GM19023 (cell line): ENCODE measurements around the gene PIGS.
"Not testable (repeated sequence)": the region's sequence is repeated elsewhere in the genome, so short reads cannot be mapped to it uniquely, and the experiment has no call there.

Experiments used
- ATAC-seq: cut with Tn5 transposase; IDR thresholded peaks from one replicate; pipeline ENCODE4 v1.9.1; 2021; ENCODE audit warnings: mild to moderate bottlenecking, moderate library complexity; ENCODE audit not compliant: unreplicated experiment

Gene PIGS

GRCh38 chr17:28571361-28572122 lies at the start of gene PIGS:
Gene PIGS (minus strand): TSS chr17:28571524. CDS start chr17:28571496, 28 bp downstream.
- ATAC-seq, result peak; percentile 89

DNA sequence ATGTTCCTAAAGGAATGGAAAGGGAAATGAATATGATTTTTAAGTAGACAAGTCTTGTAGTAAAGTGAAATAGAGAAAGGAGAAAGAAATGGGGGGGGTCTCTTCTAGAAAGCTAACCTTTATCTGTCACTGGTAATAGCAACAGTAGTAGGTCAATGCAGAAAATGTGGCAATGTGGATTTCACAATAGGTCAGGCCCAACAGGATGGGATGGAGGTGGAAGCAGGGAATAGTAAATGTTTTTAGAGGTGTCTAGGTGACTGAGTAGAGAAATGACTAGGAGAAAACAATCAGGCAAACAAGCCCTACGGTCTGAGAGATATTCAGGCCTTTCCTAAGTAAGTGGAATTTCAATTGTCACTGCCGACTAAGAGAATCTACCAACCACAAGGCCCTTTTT lies 48.7 kb upstream of the PIGS start:
- ATAC-seq, result no peak

GRCh38 chr17:28618464-28618863 lies 47.1 kb upstream of the PIGS start:
- ATAC-seq, result no peak

GRCh38 chr17:28616281-28616680 lies 45.0 kb upstream of the PIGS start:
- no peak for ATAC-seq

DNA sequence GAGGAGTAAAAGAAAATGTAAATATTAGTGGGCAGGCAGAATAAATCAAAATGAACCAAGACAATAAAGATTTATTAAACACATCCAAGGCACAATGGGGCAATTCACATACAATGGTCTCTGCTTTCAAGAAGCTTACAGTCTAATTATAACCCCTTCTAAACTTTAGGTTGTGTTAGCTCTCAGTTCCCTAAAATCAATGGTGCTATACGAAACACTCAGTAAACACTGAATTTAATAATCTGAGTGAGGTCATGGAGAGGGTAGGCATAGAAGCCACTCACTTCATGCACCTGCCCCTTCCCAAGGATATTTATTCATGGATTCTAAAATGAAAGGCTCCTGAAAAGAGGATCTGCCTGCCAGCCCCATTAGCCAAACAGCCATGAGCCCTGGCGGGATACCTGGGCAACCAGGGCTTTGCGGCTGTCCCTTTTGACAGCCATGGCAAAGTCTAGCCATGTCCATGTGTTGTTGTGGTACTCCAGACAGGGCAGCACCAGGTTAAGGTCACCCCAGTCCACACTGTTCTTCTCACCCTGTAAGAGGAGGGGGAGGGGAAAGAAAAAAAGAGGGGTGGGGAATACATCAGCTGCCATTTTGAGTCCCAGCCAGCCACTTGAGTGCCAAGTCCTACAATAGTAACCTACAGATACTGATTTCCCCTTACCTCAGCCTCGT lies 44.1 kb upstream of the PIGS start:
- no peak for ATAC-seq

- ATAC-seq, result no peak
Observed at GRCh38 chr17:28613931-28614381, 42.6 kb upstream of the PIGS start, which contains the start of gene RSKR. Gene RSKR (minus strand): TSS chr17:28614185. CDS start chr17:28614161, 24 bp downstream.

DNA sequence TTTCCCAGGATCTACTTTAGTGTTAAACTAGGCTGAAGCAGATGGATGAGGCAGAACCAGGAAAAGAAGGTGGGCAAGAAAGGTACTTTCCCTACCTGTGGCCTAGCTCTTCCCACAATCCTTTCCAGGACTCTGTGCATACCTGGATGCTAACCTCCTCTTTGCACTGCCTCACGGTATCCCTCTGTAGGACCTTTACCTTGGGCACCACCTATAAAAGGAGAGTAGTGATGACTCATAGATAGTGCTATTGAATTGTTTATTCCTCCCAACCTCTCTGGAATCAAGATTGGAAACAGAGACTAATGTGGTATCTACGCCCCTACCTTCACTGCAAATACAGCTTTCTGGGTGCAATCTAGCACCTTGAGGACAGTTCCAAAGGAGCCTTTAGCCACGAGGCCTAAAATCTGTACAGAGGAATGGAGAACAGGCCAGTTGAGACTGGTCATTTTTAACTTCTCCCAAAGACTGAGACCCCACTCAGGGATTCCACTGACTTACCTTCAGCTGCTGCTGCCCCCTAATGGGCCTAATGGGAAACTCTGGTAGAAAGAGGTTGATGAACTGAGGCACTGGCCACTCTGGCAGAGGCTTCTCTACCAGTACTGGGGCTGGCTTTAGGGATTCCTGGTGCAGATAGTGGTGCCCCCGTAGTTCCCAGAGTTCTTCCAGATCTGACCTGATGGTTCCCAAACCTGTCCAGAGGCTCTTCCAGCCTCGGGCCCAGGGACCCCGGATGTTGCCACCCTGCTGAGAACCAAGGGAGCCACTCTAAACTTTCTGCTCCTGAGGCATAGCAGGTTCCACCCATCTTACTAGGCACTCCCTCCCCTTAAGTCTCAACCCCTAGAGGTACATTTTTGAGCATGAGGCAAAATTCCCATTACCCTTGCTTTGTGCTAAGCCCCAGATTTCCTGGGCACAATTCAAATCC lies 41.9 kb upstream of the PIGS start:
- ATAC-seq, result no peak

- no peak for ATAC-seq
Observed at GRCh38 chr17:28612531-28612930, 41.2 kb upstream of the PIGS start.

- ATAC-seq, result no peak
Observed at GRCh38 chr17:28610376-28610775, 39.1 kb upstream of the PIGS start.

DNA sequence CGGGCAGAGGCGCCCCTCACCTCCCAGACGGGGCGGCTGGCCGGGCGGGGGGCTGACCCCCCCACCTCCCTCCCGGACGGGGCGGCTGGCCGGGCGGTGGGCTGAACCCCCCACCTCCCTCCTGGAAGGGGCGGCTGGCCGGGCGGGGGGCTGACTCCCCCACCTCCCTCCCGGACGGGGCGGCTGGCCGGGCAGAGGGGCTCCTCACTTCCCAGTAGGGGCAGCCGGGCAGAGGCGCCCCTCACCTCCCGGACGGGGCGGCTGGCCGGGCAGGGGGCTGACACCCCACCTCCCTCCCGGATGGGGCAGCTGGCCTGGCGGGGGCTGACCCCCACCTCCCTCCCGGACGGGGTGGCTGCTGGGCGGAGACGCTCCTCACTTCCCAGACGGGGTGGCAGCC lies 32.7 kb upstream of the PIGS start:
- ATAC-seq, result not testable (repeated sequence)

DNA sequence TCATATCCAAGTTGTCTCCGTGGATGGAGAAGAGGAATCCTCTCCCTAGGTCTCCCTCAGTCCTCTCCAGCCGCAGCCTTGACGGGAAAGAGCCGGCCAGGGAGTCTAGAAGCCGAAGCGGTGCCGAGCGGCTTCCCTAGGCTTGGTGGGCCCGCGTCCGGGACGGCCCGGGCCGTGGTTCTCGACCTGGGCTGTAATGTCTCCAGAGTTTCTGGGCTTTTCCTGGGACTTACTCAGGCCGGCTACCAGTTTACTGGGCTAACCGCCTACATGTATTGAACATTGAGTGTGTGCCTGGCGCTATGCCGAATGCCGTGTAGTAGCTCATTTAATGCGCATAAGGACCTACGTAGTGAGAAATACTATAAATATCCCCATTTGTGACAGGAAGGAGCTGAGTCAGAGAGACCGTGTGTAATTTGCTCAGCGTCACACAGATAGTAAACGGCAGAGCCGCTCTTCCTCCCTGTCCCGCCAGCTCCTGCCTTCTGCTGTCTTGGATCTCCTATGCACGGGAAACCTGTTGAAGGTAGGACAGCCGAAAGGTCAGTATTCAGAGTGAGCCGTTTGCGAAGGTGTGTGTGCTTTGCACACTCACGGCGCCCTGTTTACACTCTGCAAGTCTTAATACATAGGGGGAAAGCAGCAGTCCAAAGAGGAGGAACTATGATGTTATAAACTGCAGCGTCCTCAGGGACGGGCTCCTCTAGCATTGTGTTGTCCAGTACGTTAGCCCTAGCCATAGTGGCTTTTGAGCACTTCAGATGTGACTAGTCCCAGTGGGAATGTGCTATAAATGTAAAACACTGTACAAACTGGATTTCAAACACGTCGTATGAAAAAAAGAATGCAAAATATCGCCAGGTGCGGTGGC lies 28.2 kb upstream of the PIGS start:
- ATAC-seq, result peak; percentile 44

DNA sequence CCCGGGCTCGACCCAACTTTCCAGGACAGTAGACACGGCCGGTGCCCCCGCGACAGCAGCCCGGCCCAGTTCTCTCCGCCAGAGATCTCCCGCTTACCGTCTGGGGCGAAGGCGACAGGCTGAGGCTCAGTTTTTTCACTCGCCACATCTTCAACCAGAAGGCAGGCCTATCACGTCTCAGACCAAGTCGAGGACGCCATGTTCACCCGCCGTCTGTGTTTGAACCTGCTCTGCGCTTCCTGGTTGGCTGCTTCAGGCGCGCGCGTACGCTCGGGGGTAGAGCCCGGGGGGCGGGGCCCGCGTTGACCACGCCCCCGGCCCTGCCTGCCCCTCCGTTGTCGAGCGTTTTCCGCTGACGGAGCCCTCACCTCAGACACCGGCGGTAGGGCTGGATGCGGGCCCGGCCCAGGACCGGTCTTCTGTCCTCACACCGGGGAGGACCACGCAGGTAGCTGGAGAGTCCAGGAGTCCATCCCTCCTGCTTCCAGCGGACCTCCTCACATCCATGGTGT lies 27.5 kb upstream of the PIGS start, which contains the start of gene SPAG5:
Gene SPAG5 (minus strand): TSS at position 227 of the 512 bp plus-strand sequence. CDS start 79 bp downstream, at position 148.
- ATAC-seq, result peak; percentile 88

GRCh38 chr17:28598389-28598788 lies 27.1 kb upstream of the PIGS start:
- ATAC-seq, result peak; percentile 8

DNA sequence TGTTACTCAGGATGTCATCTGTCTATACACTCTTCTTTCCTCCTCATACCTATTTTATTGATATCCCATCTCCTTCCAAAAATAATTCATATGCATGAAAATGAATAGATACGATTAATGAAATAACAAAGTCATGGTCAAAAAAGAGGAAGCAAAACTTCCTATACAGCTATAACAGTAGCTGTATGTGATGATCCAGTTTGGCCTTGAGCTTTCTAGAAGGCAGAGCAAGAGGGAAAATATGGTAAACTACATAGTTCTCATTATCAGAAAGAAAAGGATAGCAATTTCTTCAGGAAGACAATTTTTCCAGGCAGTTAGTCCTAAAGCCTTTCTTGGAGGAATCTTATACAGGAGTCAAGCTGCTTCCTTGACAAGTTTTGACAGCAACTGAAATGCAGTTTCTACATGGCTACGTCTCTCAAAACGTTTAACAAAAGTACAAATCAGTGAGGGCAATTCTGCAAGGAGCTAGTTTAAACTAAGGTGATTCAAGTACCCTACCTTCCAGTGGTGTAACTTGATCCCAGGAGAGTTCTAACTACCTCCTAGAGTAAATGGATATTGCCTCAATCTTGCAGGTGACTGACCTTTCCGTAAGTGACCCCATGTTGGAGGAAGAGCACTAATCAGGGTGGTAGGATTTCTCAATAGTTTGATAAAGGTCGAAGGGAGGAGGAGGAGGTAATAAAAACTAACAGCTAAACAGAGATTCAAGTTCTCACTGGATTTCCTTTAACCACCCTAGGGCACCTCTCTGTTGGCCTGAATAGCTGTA lies 26.5 kb upstream of the PIGS start:
- ATAC-seq, result no peak

DNA sequence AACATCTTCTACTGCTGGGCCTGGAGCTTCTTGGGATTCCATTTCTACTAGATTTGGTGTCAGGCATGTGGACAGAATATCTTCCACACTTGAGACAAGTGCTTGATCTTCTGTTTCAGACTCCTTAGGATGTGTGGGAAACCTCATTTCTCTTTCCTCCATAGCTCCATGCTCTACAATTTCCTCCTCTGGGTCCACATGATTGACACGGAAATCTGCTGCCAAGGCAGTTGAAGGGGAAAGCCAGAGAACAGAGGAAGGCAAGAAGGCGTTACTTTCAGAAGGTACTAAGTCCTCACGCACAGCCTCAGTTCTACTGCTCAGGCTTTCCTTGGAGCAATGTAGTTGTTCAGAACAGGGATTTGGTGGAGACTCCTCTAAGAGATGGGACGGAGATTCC lies 20.9 kb upstream of the PIGS start:
- ATAC-seq, result no peak

DNA sequence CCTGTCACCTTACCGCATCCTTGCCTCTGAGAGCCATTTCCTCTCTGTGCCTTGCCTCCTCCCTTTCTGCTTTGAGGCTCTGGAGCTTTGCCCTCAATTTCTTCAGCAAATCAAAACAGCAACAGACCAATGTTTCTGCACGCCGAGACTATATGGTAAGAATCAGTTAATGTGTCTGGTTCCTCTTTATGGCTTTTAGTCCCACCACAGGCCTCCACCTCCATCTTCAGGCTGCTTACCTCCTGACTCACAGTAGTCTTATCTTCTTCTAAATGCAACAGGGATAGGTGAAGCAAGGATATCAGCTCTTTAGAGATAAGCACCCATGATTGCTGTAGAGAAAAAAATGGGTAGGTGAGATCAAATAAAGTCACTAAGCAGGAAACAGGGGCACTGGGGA lies 14.5 kb upstream of the PIGS start:
- no peak for ATAC-seq

- no peak for ATAC-seq
Observed at GRCh38 chr17:28584434-28584833, 13.1 kb upstream of the PIGS start.

DNA sequence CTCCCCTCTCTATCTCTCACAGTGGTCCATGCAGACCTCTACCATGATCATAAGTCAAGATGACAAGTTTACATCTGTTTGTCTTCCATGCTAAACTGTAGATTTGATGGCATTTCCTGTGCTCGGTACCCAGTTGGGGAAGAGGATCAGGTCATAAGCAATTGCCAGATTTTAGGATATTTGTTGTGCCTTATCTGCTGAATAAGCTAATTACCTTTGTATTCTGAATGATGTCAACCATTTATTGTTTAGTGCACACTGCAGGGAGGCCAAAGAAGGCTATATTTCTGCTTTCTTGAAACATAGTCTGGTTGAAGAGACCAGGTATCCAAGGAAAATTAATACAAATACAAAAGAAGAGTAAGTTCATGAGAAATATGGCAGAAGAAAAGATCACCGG lies 11.2 kb upstream of the PIGS start:
- no peak for ATAC-seq

GRCh38 chr17:28580959-28581358 lies 9.6 kb upstream of the PIGS start:
- ATAC-seq, result no peak
